ENCODE results near the gene XNDC1N.

The XNDC1N gene

GRCh38 chr11:71927820-71928736 lies at the start of gene XNDC1N:
Gene XNDC1N, minus strand, starts transcription at chr11:71928594. Its CDS starts 5,241 bp downstream, at chr11:71923353.
- Histone ChIP-seq H3K27ac (peak within 1 kb of the TSS; percentile 82), H3K36me3 (ENCODE audit: control insufficient read depth, insufficient read depth, low read length) (no peaks in the 10 kb centered on the region), H3K79me2 (peaks cover 19% of the 10 kb centered on the region), H3K9ac (peak within 1 kb of the TSS; percentile 19), H3K4me3 (ENCODE audit: low read depth, low read length) (peak within 1 kb of the TSS; percentile 93), H3K9me3 (ENCODE audit: control insufficient read depth, low read length) (no peaks in the 10 kb centered on the region), H3K4me2 (ENCODE audit: low read length) (peak within 1 kb of the TSS; percentile 87), H3K4me1 (no peaks in the 10 kb centered on the region), H3K27me3 (ENCODE audit: control insufficient read depth, insufficient read depth, low read length) (no peaks in the 10 kb centered on the region), H2AFZ (peak within 1 kb of the TSS; percentile 92)
- TF ChIP-seq, protein P1, sequence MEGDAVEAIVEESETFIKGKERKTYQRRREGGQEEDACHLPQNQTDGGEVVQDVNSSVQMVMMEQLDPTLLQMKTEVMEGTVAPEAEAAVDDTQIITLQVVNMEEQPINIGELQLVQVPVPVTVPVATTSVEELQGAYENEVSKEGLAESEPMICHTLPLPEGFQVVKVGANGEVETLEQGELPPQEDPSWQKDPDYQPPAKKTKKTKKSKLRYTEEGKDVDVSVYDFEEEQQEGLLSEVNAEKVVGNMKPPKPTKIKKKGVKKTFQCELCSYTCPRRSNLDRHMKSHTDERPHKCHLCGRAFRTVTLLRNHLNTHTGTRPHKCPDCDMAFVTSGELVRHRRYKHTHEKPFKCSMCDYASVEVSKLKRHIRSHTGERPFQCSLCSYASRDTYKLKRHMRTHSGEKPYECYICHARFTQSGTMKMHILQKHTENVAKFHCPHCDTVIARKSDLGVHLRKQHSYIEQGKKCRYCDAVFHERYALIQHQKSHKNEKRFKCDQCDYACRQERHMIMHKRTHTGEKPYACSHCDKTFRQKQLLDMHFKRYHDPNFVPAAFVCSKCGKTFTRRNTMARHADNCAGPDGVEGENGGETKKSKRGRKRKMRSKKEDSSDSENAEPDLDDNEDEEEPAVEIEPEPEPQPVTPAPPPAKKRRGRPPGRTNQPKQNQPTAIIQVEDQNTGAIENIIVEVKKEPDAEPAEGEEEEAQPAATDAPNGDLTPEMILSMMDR (IDR thresholded peaks at IDR 0.05) = no peak

DNA sequence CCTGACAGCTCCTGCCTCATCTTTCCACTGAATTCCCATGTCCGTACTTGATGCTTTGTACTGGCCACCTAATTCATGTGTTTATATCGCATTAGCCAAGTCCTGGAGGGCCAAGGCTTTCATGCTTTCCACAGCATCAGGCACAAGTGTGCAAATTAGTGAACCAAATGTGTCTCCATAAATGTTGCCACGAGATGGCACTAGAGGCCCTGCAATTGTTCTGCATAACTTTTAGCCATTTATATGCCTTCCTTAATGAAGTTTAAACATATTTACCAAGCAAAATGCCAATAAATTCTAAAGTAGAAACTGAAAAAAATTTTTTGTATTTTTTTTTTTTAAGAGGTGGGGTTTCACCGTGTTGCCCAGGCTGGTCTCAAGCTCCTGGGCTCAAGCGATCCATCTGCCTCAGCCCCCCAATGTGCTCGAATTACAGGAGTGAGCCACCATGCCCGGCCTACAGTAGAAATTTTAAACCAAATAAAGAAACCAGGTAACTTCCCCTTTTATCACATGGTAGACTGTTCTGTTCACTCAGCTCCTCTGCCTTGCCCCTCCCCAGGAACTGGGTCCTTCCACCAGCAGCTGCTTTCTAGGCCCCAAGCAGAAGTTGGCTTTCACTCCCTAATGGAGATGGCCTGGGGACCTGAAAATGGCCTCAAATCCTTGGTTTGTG lies 49.5 kb upstream of the XNDC1N start:
- H3K79me2 ChIP-seq = peaks cover 7% of the 10 kb centered on the region
- H3K27me3 ChIP-seq (ENCODE audit: control insufficient read depth, insufficient read depth, low read length) = no peaks in the 10 kb centered on the region
- no peak overlapping the region for H2AFZ ChIP-seq
- no peaks in the 10 kb centered on the region for H3K9me3 ChIP-seq (ENCODE audit: control insufficient read depth, low read length)
- H3K4me2 ChIP-seq (ENCODE audit: low read length) = no peak overlapping the region
- no peaks in the 10 kb centered on the region for H3K36me3 ChIP-seq (ENCODE audit: control insufficient read depth, insufficient read depth, low read length)
- no peak overlapping the region for H3K27ac ChIP-seq
- no peaks in the 10 kb centered on the region for H3K4me1 ChIP-seq
- TF ChIP-seq, protein P1 (IDR thresholded peaks at IDR 0.05) = peak; percentile 58
- no peak overlapping the region for H3K9ac ChIP-seq
- H3K4me3 ChIP-seq (ENCODE audit: low read depth, low read length) = no peak overlapping the region

- no peak overlapping the region for H2AFZ ChIP-seq
- H3K4me1 ChIP-seq = peaks cover 6% of the 10 kb centered on the region
- TF ChIP-seq, protein P1 (IDR thresholded peaks at IDR 0.05) = no peak
- H3K9me3 ChIP-seq (ENCODE audit: control insufficient read depth, low read length) = no peaks in the 10 kb centered on the region
- H3K27me3 ChIP-seq (ENCODE audit: control insufficient read depth, insufficient read depth, low read length) = no peaks in the 10 kb centered on the region
- no peak overlapping the region for H3K4me3 ChIP-seq (ENCODE audit: low read depth, low read length)
- no peaks in the 10 kb centered on the region for H3K36me3 ChIP-seq (ENCODE audit: control insufficient read depth, insufficient read depth, low read length)
- H3K9ac ChIP-seq = no peak overlapping the region
- peaks cover 7% of the 10 kb centered on the region for H3K79me2 ChIP-seq
- no peak overlapping the region for H3K27ac ChIP-seq
- H3K4me2 ChIP-seq (ENCODE audit: low read length) = no peak overlapping the region
Measured at GRCh38 chr11:71977090-71977489, 48.7 kb upstream of the XNDC1N start.

- no peak overlapping the region for H3K27ac ChIP-seq
- no peaks in the 10 kb centered on the region for H3K36me3 ChIP-seq (ENCODE audit: control insufficient read depth, insufficient read depth, low read length)
- H2AFZ ChIP-seq = no peak overlapping the region
- TF ChIP-seq, protein P1 (IDR thresholded peaks at IDR 0.05) = no peak
- no peak overlapping the region for H3K4me2 ChIP-seq (ENCODE audit: low read length)
- H3K4me1 ChIP-seq = peaks cover 10% of the 10 kb centered on the region
- H3K9ac ChIP-seq = no peak overlapping the region
- no peaks in the 10 kb centered on the region for H3K27me3 ChIP-seq (ENCODE audit: control insufficient read depth, insufficient read depth, low read length)
- H3K79me2 ChIP-seq = peaks cover 3% of the 10 kb centered on the region
- no peak overlapping the region for H3K4me3 ChIP-seq (ENCODE audit: low read depth, low read length)
- H3K9me3 ChIP-seq (ENCODE audit: control insufficient read depth, low read length) = no peaks in the 10 kb centered on the region
Measured at GRCh38 chr11:71976551-71976950, 48.2 kb upstream of the XNDC1N start.
